Stimulated activated CD8-positive, alpha-beta memory T cell treated with anti-CD3 and anti-CD28 coated beads, Interleukin-12 subunit alpha, Interleukin-12 subunit beta, amount 100 ng/mL, for 1 hour (primary cell): ENCODE measurements around the gene RCBTB2.

Source experiments
- DNase-seq: peaks from one replicate; pipeline ENCODE4 v3.0.0-alpha.2; 2020; ENCODE audit warnings: low read depth

RCBTB2 gene

DNA sequence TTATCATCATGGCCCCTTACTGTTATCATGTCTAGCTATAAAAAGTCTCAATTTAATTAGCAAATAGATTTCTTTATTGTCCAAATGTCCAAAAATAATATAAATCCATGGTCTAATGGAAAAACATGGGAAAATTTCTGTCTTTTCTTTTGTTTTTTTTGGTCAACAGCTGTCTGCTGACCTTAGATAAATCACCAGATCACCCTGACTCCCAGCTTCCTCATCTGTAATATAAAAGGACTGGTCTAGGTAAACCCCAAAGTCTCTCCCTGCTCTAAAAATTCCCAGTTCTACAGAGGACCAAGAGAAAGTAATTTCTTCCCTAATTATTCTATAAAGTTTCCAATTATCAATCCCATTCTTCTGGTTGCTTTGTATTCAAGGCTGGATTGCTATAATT, 30.7 kb upstream of the RCBTB2 start:
- DNase-seq = no peak

GRCh38 chr13:48562296-48563066, 29.6 kb upstream of the RCBTB2 start:
- DNase-seq = peak; percentile 54

GRCh38 chr13:48561466-48562235, 28.8 kb upstream of the RCBTB2 start:
- no peak for DNase-seq

DNA sequence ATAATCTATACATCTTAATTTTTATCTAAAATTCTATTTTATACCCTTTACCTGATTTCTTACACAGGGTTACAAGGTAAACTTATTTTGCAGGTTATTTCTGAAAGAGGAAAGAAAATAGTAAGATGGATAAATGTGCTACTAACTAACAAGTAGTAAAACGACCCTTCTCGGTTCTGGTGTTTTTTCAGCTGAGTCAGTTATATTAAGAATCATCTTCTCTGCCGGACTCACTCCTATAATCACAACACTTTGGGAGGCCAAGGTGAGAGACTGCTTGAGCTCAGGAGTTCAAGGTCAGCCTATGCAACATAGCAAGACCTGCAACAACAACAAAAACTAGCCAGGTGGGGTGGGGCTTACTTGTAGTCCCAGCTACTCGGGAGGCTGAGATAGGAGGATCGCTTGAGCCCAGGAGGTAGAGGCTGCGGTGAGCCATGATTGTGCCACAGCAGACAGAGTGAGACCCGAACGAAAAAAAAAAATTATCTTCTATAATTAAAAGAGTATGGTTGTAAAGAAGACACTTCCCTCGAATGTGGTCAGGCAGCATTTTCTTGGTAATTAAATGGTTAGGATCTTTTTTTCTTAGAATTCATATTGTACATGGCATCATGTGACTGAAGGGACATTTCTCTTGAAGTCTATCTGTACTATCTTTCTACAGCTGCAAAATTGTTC, 27.9 kb upstream of the RCBTB2 start:
- DNase-seq = no peak

DNA sequence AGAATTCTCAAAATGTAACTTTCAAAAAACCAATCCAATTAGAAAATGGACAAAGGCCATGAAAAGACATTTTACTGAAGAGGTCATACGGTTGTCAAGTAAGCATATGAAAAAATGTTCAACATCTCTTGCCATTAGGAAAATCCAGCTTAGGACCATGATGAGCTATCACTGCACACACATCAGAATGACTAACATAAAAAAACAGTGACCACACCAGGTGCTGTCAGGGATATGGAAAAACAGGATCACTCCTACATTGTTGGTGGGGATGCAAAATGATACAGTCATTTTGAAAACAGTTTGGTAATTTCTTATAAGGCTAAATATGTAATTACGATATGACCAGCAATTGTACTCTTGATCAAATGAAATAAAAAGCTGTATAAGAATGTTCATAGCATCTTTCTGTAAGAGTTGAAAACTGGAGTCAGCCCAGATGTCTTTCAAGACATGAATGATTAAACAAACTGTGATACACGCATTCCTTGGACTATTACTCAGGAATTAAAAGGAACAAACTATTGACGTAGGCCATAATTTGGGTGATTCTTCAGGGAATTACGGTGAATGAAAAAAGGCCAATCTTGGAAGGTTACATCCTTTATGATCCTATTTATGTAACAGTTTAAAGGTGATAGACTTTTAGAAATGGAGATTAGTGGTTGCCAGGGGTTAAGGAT, 26.9 kb upstream of the RCBTB2 start:
- DNase-seq = no peak

GRCh38 chr13:48556817-48557216, 23.9 kb upstream of the RCBTB2 start:
- DNase-seq = no peak

GRCh38 chr13:48555441-48555840, 22.6 kb upstream of the RCBTB2 start:
- no peak for DNase-seq

- no peak for DNase-seq
These were observed 18.4 kb upstream of the RCBTB2 start for GRCh38 chr13:48551329-48551728.

GRCh38 chr13:48549658-48550057, 16.8 kb upstream of the RCBTB2 start:
- no peak for DNase-seq

DNA sequence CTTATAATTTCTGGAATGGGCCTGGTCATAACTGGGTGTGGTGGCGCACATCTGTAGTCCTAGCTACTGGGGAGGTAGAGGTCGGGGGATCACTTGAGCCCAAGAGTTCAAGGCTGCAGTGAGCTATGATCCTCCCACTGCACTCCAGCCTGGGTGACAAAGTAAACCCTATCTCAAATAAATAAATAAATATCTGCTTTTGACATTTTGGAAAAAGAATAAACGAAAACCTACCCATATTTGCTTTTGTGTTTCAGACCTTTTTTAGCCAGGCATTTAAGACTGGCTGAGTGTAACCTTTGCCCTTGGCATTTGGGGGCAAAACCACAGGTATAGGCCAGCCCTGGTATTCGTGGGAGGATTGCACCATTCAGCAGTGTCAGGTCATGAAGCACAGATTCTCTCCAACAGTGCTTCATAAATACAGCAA, 14.8 kb upstream of the RCBTB2 start:
- DNase-seq = no peak

DNA sequence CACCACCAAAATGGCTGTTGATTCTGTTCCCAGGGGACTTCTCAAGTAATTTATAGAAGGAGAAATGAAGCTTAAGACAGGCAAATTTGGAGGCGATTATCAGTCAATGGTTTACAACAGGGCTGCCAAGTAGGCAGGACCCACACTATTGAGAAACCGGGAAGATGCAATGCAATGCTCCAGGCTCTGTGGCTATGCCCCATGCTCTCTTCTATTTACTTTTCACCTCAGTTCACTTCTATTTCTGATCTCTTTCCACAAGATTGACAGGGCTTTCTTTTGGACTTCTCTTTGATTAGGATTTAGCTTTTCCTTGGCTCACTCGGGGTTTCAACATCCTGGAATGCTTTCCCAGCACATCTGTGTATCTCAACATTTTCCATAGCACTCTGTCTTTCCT, 12.7 kb upstream of the RCBTB2 start:
- DNase-seq = no peak

DNA sequence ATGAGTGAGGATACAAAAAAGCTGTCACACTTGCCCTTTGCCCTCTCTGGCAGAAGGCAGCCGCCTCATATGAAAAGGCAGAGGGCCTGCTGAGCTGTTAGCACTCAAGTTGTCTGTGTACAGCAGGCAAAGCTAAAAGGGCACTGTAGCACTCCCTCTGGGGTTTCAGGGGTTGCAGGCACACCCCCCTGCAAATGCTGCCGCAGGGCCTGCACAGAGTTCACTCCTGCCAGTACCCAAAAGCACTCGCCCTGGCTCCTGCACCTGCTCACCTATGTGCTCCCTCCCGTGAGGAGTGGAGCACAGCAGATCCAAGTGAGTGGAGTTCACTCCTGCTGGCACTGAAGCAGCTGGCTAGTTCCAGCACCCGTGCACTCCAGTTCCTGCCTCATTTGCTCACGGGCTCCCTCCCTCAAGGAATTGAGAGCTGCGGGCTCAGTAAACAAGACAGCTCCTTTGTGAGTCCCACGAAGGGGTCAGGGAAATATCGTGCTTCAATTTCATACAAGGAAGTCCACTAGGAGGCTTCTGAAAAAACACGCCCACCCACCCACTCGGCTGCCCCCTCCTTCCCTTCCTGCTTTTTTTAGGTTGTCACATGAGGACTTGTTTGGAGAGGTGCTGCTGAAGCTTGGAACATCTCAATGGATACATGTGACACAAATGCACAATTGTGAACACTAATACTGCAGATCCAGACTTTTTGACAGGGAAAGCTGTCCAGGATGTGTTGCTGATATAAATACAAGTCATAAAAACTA, 9.9 kb upstream of the RCBTB2 start:
- DNase-seq = no peak

DNA sequence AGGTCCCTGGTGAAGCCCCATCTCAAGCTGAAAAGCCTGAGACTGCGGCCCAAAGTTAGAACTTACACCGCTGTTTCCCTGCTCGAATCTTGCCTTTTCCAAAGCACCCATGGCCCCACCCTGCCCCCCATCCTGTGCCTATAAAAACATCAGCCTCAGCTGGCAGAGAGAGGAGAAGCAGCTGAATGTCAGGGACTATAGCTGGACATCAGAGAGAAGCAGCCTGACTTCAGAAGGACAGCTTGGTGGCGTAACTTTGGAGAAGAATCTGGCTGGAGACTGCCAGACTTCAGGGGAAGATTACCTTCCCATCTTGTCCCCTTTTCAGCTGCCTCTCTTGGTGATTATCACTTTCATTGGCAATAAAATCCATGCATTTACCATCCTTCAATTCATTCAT, 9.3 kb upstream of the RCBTB2 start:
- DNase-seq = no peak

DNA sequence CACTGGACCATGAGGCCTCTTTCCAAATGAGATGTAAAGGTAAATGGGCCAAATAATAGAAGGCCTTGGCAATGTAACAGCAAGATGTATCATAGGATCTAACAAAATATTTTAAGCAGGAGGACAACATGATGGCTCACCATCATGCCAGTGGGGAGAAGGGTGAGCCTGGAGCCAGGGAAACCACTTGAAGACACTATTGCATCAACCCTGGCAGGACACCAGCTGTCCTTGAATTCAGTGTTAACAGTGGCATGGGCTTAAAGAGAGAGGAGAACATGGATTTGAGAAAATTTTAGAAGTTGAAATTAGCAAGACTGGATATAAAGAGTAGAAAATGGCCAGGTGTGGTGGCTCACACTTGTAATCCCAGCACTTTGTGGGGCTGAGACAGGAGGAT, 6.7 kb upstream of the RCBTB2 start:
- no peak for DNase-seq

DNA sequence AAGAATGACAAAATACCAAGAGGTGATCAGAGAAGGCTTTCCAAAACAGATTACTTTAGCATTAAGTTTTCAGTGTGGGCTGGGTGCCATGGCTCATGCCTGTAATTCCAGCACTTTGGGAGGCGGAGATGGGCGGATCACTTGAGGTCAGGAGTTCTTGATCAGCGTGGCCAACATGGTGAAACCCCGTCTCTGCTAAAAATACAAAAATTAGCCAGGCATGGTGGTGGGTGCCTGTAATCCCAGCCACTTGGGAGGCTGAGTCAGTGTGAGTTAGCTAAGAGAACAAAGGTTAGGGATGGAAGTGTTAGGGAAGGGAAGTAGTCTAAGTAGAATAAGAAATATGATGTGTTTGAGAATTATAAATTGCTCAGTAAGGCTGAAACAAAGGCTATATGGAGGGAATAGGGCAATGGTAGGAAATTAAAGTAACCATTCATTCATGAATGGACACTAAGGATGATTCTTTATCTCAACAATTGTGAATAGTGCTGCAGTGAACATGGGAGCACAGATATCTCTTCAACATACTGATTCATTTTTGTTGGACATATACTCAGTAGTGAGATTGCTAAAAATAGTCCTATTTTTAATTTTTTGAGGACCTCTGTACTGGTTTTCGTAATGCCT, 3.9 kb upstream of the RCBTB2 start:
- DNase-seq = no peak

DNA sequence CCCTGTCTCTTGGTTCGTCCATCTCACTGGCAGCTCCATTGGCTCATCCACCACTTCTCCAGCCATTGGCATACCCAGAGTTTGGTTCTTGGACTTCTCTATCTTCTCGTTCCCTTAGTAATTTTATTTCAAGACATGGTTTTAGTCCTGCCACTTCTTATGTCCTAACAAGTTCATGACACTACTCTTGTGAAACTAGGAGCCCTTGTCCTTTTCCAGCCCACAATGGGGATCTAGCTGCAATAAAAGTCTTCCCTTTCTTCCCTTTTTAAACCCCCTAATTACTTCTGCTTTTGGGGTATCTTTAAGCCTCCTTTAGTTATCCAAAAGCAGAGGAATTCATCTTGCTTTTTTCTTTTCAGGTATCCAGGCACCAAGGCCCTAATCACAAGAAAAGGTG, 2.9 kb upstream of the RCBTB2 start:
- no peak for DNase-seq

DNA sequence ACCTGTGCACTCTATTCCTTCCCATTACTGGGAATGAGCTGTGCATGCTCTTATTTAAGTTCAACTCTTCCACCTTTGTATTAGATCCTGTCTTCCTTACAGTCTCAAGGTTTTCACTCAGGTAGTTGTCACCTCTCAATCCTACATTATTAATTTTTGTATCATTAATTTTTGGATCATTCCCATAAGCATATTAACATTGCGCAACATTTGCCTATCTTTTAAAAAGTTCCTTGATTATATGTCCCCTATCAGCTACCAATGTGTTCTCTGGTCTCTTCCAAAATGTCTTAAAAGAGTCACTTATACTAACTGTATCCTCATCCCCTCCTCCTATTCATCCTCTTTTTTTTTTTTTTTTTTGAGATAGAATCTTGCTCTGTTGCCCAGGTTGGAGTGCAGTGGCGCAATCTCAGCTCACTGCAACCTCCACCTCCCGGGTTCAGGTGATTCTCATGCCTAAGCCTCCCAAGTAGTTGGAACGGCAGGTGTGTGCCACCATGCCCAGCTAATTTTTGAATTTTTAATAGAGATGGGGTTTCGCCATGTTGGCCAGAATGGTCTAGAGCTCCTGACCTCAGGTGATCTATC, 2.1 kb upstream of the RCBTB2 start:
- DNase-seq = no peak

DNA sequence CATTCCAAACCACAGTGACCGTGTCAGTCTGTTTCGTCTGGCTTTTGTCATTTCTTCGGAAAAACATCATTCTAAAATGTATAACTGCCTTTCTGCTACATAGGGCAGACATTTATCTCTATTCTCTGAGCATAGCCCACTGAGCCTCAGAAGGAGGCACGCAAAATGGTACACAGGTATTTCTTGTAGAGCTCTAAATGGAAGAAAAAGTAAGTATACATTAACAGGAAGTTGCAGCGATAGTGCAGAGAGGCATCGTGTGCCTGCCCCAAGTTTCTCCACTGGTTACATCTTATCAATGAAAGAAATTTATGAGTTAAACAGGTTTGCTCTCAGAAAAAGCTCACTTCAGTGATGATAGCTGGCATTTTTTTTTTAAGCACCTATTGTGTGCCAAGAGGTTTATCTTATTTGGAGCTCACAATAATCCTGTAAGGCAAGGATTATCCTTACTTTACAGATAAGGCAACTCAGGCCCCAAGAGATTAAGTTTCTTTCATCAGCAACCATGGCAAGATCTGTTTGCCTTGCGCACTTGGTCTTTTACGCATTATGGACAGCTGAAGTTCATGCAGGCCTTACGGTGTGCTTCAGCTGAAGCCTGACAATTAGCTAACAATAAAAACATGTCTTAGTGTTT, 1.2 kb upstream of the RCBTB2 start:
- DNase-seq = no peak

DNA sequence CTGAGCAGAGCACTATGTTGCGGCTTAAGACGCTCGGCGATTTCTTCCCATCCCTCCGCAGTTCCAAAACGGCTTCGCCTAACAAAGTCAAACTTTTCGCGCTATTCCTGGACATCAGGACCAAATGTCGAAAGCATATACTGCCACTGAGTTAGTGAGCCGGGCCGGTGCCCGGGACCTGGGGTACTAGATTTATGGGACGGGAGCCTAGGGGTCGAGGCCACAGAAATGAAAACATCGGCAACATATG, 699 bp downstream of the RCBTB2 start:
- peak; percentile 31 for DNase-seq

- no peak for DNase-seq
These were observed 1.2 kb downstream of the RCBTB2 start for GRCh38 chr13:48531416-48532255.
